Neural cell (in vitro differentiated cells): Measurements from ENCODE around the gene COX10. TPM values are rescaled to one million over a fixed set of nuclear protein-coding genes. Genes with fewer than 3 reads are reported as not detected.
A peak's percentile ranks its signal among the peaks of the same experiment; 100 is the strongest.

Experiments
- H2AFZ ChIP-seq: fragments of 200-600, 300-800 bp; sonication (generic), shearing (Covaris generic); 2 replicates; pipeline ENCODE4 v1.6.0; 2014; ENCODE audit warnings: low read depth, mild to moderate bottlenecking, antibody characterized with exemption, low read length, moderate library complexity
- H3F3A ChIP-seq: fragments of 200-600 bp; shearing (Covaris generic); 2 replicates; pipeline ENCODE4 v1.6.1; 2016; ENCODE audit warnings: mild to moderate bottlenecking, moderate library complexity, mixed read lengths, antibody characterized with exemption, low read length; ENCODE audit not compliant: insufficient read depth, poor library complexity, severe bottlenecking
- H3K27ac ChIP-seq: fragments of 200-600, 300-800 bp; sonication (generic), shearing (Covaris generic); 2 replicates; pipeline ENCODE4 v1.5.1; 2014; ENCODE audit warnings: mild to moderate bottlenecking, low read length, moderate library complexity
- H3K27me3 ChIP-seq: fragments of 300-800, 200-600 bp; sonication (generic), shearing (Covaris generic); 2 replicates; pipeline ENCODE4 v1.6.0; 2014; ENCODE audit warnings: mild to moderate bottlenecking, low read depth, low read length, moderate library complexity; ENCODE audit not compliant: insufficient read depth
- H3K36me3 ChIP-seq: fragments of 300-800, 200-600 bp; sonication (generic), shearing (Covaris generic); 2 replicates; pipeline ENCODE4 v1.5.1; 2014; ENCODE audit warnings: mild to moderate bottlenecking, antibody characterized with exemption, low read length, moderate library complexity; ENCODE audit not compliant: insufficient read depth
- H3K4me2 ChIP-seq: fragments of 300-800, 200-600 bp; sonication (generic), shearing (Covaris generic); 2 replicates; pipeline ENCODE4 v1.6.0; 2014; ENCODE audit warnings: mild to moderate bottlenecking, low read length
- H3K4me3 ChIP-seq: fragments of 300-800, 200-600 bp; sonication (generic), shearing (Covaris generic); 2 replicates; pipeline ENCODE4 v1.5.1; 2014; ENCODE audit warnings: mild to moderate bottlenecking, low read length, moderate library complexity
- H3K79me2 ChIP-seq: fragments of 200-600 bp; shearing (Covaris generic); replicated peaks from 2 replicates; pipeline ENCODE4 v1.6.0; 2014; ENCODE audit warnings: mild to moderate bottlenecking, low read length, moderate library complexity; ENCODE audit not compliant: insufficient read depth
- H3K9ac ChIP-seq: fragments of 300-800, 200-600 bp; sonication (generic), shearing (Covaris generic); 2 replicates; pipeline ENCODE4 v1.6.1; 2016; ENCODE audit warnings: mild to moderate bottlenecking, low read length, mixed read lengths
- H3K9me2 ChIP-seq: fragments of 200-600 bp; shearing (Covaris generic); 2 replicates; pipeline ENCODE4 v1.6.1; 2016; ENCODE audit warnings: mild to moderate bottlenecking, low read length, mixed read lengths; ENCODE audit not compliant: insufficient read depth
- H3K9me3 ChIP-seq: fragments of 200-600, 300-800 bp; sonication (generic), shearing (Covaris generic); 2 replicates; pipeline ENCODE4 v1.6.1; 2016; ENCODE audit warnings: mild to moderate bottlenecking, mixed run types, low read length, moderate library complexity, mixed read lengths
- H4K20me1 ChIP-seq: fragments of 200-600 bp; shearing (Covaris generic); 2 replicates; pipeline ENCODE4 v1.6.1; 2016; ENCODE audit warnings: mild to moderate bottlenecking, mixed run types; ENCODE audit not compliant: insufficient read depth
- CTCF ChIP-seq: fragments of 450-650 bp; IDR thresholded peaks from 2 replicates; pipeline ENCODE4 v1.5.1; 2014; ENCODE audit warnings: antibody characterized with exemption, mild to moderate bottlenecking, moderate library complexity; ENCODE audit not compliant: poor library complexity, severe bottlenecking
- EP300 ChIP-seq: fragments of 450-650 bp; conservative IDR thresholded peaks from 2 replicates; pipeline ENCODE4 v1.6.1; 2014; ENCODE audit warnings: antibody characterized with exemption, mild to moderate bottlenecking, moderate library complexity; ENCODE audit not compliant: poor library complexity, severe bottlenecking
- EZH2 ChIP-seq: fragments of 200-600, 300-800 bp; shearing (Covaris generic), sonication (generic); IDR thresholded peaks from 2 replicates; pipeline ENCODE4 v1.6.1; 2014; ENCODE audit warnings: antibody characterized with exemption, low read length, borderline replicate concordance, mild to moderate bottlenecking; ENCODE audit not compliant: insufficient read depth, poor library complexity, severe bottlenecking
- MXI1 ChIP-seq: fragments of 450-650 bp; conservative IDR thresholded peaks from 2 replicates; pipeline ENCODE4 v1.6.1; 2014; ENCODE audit warnings: antibody characterized with exemption, mild to moderate bottlenecking; ENCODE audit not compliant: poor library complexity, severe bottlenecking
- RAD21 ChIP-seq: fragments of 450-650 bp; conservative IDR thresholded peaks from 2 replicates; pipeline ENCODE4 v1.6.1; 2014; ENCODE audit warnings: antibody characterized with exemption, mild to moderate bottlenecking, moderate library complexity
- REST ChIP-seq: IDR thresholded peaks from 2 replicates; pipeline ENCODE4 v1.6.1; 2012; ENCODE audit warnings: borderline replicate concordance
- TAF1 ChIP-seq: IDR thresholded peaks from 2 replicates; pipeline ENCODE4 v1.6.1; 2012; ENCODE audit warnings: low read depth
- polyA plus RNA-seq: library from polyadenylated mRNA; depleted of rRNA; stranded (reverse); fragments of >200 nt; gene quantifications from 2 replicates; pipeline ENCODE4 v1.2.3, GENCODE V29; 2014

The COX10 gene
- polyA plus RNA-seq, 1 donor from 2014 or later, result 7.2 TPM

DNA sequence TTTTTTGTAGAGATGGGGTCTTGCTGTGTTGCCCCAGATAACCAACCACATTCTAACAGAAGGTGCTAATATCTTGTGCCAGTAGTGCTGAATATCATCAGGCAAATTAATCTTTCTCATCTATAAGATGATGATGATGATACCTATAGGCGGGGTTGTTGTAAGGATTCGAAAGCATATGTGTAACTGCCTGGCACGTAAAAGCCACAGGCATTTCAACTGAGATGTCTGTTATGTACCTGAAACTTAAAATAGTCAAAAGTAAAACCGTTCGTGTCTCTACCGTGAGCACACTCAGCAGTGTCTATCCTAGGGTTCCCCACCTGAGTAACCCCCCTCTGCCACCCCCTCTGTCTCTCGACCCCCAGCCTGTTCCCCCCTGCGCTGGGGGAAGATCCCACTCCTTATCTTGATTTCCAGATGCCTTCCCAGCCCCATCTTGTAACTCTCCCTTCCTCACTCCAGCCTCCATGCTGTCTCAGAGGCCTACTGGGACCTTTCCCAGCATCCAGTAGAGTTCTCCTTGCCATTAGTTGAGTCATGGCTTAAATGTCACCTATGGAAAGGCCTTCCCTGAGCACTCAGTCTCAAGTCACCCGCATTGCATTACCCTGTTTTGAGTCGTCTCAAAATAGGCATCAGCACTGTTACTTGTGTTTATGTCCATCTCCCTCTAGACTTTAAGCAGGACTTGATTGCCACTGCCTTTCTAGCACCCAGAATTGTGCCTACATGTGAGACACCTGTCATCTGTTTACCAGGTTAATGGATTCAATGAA lies 133.3 kb downstream of the COX10 start (continued):
- no peak for TF ChIP-seq REST
- TF ChIP-seq MXI1, result no peak

DNA sequence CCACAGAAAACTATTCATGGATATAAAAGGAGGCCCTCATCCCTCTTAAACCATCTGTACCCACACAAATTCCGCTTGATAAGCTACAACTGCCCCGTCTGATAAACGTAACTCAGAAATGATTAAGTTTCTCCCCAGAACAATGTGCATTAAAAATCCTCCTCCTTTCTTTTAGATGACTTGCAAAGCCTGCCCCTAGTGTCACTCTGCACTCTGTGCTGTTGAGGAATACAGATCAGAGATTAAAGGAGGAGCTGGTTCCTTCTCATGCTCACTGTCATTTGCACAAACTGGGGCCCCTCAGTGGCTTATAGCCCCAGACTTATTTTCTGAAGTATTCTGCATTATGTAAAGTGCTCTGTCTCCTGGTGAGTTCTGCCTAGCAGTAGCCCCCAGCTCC lies 134.1 kb downstream of the COX10 start:
- H3K4me3 ChIP-seq, result no peak overlapping the region
- no peaks in the 10 kb centered on the region for H3K27me3 ChIP-seq
- H3F3A ChIP-seq, result no peaks in the 10 kb centered on the region
- no peak overlapping the region for H2AFZ ChIP-seq
- TF ChIP-seq CTCF (peak; percentile 45), RAD21 (peak; percentile 25), EZH2 (no peak), MXI1 (no peak)
- no peak overlapping the region for H3K9ac ChIP-seq
- H3K27ac ChIP-seq, result no peak overlapping the region
- H3K79me2 ChIP-seq, result no peaks in the 10 kb centered on the region
- no peaks in the 10 kb centered on the region for H4K20me1 ChIP-seq
- H3K4me2 ChIP-seq, result no peak overlapping the region
- no peaks in the 10 kb centered on the region for H3K36me3 ChIP-seq
- no peaks in the 10 kb centered on the region for H3K9me3 ChIP-seq
- H3K9me2 ChIP-seq, result no peaks in the 10 kb centered on the region

GRCh38 chr17:14204084-14204483 lies 134.8 kb downstream of the COX10 start:
- H2AFZ ChIP-seq, result no peak overlapping the region
- H3K9me2 ChIP-seq, result no peaks in the 10 kb centered on the region
- H3K79me2 ChIP-seq, result no peaks in the 10 kb centered on the region
- no peaks in the 10 kb centered on the region for H3K9me3 ChIP-seq
- H3K27me3 ChIP-seq, result no peaks in the 10 kb centered on the region
- no peak overlapping the region for H3K4me3 ChIP-seq
- no peak overlapping the region for H3K27ac ChIP-seq
- H3F3A ChIP-seq, result no peaks in the 10 kb centered on the region
- TF ChIP-seq REST, result no peak
- TF ChIP-seq MXI1, result no peak
- no peak for TF ChIP-seq TAF1
- TF ChIP-seq RAD21, result no peak
- TF ChIP-seq EP300, result no peak
- no peak for TF ChIP-seq EZH2
- no peaks in the 10 kb centered on the region for H4K20me1 ChIP-seq
- no peaks in the 10 kb centered on the region for H3K36me3 ChIP-seq
- H3K4me2 ChIP-seq, result no peak overlapping the region
- H3K9ac ChIP-seq, result no peak overlapping the region
